T-cell (primary cell): ENCODE data around the gene NRP1. TPM values are rescaled to one million over a fixed set of nuclear protein-coding genes. Genes with fewer than 3 reads are reported as not detected.

Experiments
- ATAC-seq, 4 experiments: fragments of 200-7000 bp in 3 of 4; fragments of 150-1000 bp in 1 of 4; cut with Tn5 transposase; replicated peaks in 1 of 4; 1 replicate in 3 of 4; 2 replicates in 1 of 4; pipeline ENCODE4 v1.10.0; 2021; ENCODE audit warnings: moderate library complexity in 3 of 4, mild to moderate bottlenecking in 2 of 4, moderate number of reproducible peaks in 1 of 4
- CTCF ChIA-PET, 2 donors: fragments of 300-600 bp; sonication (Branson Sonifier 250); formaldehyde crosslinking; loops; one replicate each; lab custom pipeline; 2022; ENCODE audit warnings: antibody characterized with exemption in 2 of 2; lab: Charles Lee
- POLR2A ChIA-PET, 2 donors: fragments of 300-600 bp; sonication (Branson Sonifier 250); formaldehyde crosslinking; loops; one replicate each; lab custom pipeline; 2022; ENCODE audit warnings: antibody characterized with exemption in 2 of 2; lab: Charles Lee
- DNase-seq, 35 experiments: peaks; one replicate each; pipeline versions ENCODE4 v3.0.0 to v3.0.0-alpha.2; 2013 to 2023
- H3K27ac ChIP-seq: one replicate; pipeline ENCODE4 v1.5.1; 2013; ENCODE audit warnings: low read length
- H3K27me3 ChIP-seq, 2 experiments: replicated peaks in 1 of 2; 1 replicate in 1 of 2; 2 replicates in 1 of 2; pipeline versions ENCODE4 v1.6.1 to v1.7.0; 2013; ENCODE audit warnings: low read length in 1 of 2, mixed read lengths in 1 of 2; ENCODE audit not compliant: control insufficient read depth in 2 of 2, insufficient read depth in 2 of 2; ENCODE audit errors: extremely low read depth in 1 of 2
- H3K36me3 ChIP-seq, 2 donors: 1 replicate in 1 of 2; 2 replicates in 1 of 2; pipeline versions ENCODE4 v1.6.1 to v1.7.0; 2013; ENCODE audit warnings: low read length in 1 of 2; ENCODE audit not compliant: control insufficient read depth in 2 of 2, insufficient read depth in 1 of 2; ENCODE audit errors: extremely low read depth in 1 of 2
- H3K4me1 ChIP-seq, 2 experiments: 1 replicate in 1 of 2; 2 replicates in 1 of 2; pipeline versions ENCODE4 v1.6.1 to v1.7.0; 2013; ENCODE audit warnings: low read length in 2 of 2, mixed read lengths in 1 of 2; ENCODE audit not compliant: insufficient read depth in 2 of 2, control insufficient read depth in 1 of 2; ENCODE audit errors: extremely low read depth in 1 of 2
- H3K4me3 ChIP-seq, 2 donors: 1 replicate in 1 of 2; 2 replicates in 1 of 2; pipeline versions ENCODE4 v1.5.1 to v1.7.0; 2013; ENCODE audit warnings: mild to moderate bottlenecking in 2 of 2, low read length in 1 of 2, moderate library complexity in 1 of 2; ENCODE audit not compliant: control insufficient read depth in 1 of 2; ENCODE audit errors: extremely low read depth in 1 of 2
- H3K9me3 ChIP-seq: 2 replicates; pipeline ENCODE4 v1.7.0; 2013
- H3K27ac Mint-ChIP-seq, 2 donors: one replicate each; pipeline ENCODE4 v1.8.0; 2020 to 2021; ENCODE audit warnings: mild to moderate bottlenecking in 2 of 2, mixed read lengths in 2 of 2
- H3K27me3 Mint-ChIP-seq, 2 donors: one replicate each; pipeline ENCODE4 v1.8.0; 2021 to 2022; ENCODE audit warnings: mixed read lengths in 2 of 2
- H3K36me3 Mint-ChIP-seq: one replicate; pipeline ENCODE4 v1.8.0; 2021; ENCODE audit warnings: mixed read lengths
- H3K4me1 Mint-ChIP-seq, 3 donors: one replicate each; pipeline ENCODE4 v1.8.0; 2020 to 2022; ENCODE audit warnings: mixed read lengths in 3 of 3, mild to moderate bottlenecking in 1 of 3
- H3K4me3 Mint-ChIP-seq, 3 donors: one replicate each; pipeline ENCODE4 v1.8.0; 2020 to 2022; ENCODE audit warnings: mild to moderate bottlenecking in 3 of 3, mixed read lengths in 3 of 3, moderate library complexity in 3 of 3
- H3K9me3 Mint-ChIP-seq, 3 donors: one replicate each; pipeline ENCODE4 v1.8.0; 2020 to 2022; ENCODE audit warnings: mixed read lengths in 3 of 3
- WGBS: methylation state at CpG from one replicate; pipeline ENCODE4 v1.1.5; 2013; ENCODE audit warnings: missing lambda C conversion rate; ENCODE audit not compliant: insufficient coverage; 5-methylcytosine and 5-hydroxymethylcytosine counted together
- total RNA-seq, 35 experiments: library from RNA in 6 of 35; stranded (reverse) in 6 of 35; fragments of 120-200 nt in 1 of 35; gene quantifications; one replicate each; pipeline versions ENCODE4 v1.2.1 to v1.2.4 and lab custom pipeline; 2013 to 2026

The NRP1 gene
- total RNA-seq, 5 donors from 2014 or later (not counting 1 experiment from before 2014, with no cell fraction given), result 0.62 to 1.9 (median 1.1) TPM; not detected in 2

DNA sequence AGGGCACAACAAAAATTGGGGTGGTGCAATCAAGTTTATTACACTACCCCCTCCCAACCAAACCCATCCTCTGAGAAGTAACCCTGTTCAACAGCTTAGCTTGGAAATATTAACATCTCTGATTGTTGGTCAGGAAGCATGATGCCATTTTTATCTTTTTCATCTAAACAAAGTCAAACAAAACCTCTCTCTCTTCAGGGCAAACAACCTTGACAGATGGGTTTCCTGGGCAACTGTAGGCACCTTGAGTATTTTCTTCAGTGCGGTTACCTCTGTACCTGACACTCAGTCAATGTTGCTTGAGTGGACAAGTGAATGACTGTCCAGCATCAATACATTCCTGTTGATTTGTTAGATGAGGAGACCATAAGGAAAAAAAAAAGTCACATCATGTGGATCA, 183.6 kb downstream of the NRP1 start:
- Mint-ChIP-seq H3K9me3 (peaks cover 0 to 3% (median 3%) of the 10 kb centered on the region in 3 donors), H3K4me1 (peaks cover 60 to 74% (median 61%) of the 10 kb centered on the region in 3 donors), H3K4me3 (peak overlapping the region in 1 of 3 donors; percentile 18), H3K27me3 (no peaks in the 10 kb centered on the region), H3K36me3 (peaks cover 4% of the 10 kb centered on the region), H3K27ac (peak overlapping the region; percentile 75 to 81)
- peak overlapping the region; percentile 85 for H3K27ac ChIP-seq
- no CpG with 5 or more reads among the region's 1 CpG for WGBS
- DNase-seq (peak in 2 of 35 experiments; percentile 23 to 56), ATAC-seq (peak; percentile 44 to 55 (median 51))
- ChIA-PET CTCF (interaction anchor here in 1 of 2 donors (1.2 kb wide), 1 partner anchor 12 kb away, joined by 3 read pairs; no protein-coding TSS in a partner anchor), POLR2A (interaction anchor here in 1 of 2 donors (0.7 to 0.9 kb wide), 2 partner anchors 10 to 12 kb away, joined by 3 read pairs; no protein-coding TSS in a partner anchor)
- H3K9me3 ChIP-seq, result no peaks in the 10 kb centered on the region
- H3K36me3 ChIP-seq, result no peaks in the 10 kb centered on the region
- peaks cover 27 to 52% of the 10 kb centered on the region in 2 experiments for H3K4me1 ChIP-seq
- H3K27me3 ChIP-seq, result no peaks in the 10 kb centered on the region
- no peak overlapping the region for H3K4me3 ChIP-seq

DNA sequence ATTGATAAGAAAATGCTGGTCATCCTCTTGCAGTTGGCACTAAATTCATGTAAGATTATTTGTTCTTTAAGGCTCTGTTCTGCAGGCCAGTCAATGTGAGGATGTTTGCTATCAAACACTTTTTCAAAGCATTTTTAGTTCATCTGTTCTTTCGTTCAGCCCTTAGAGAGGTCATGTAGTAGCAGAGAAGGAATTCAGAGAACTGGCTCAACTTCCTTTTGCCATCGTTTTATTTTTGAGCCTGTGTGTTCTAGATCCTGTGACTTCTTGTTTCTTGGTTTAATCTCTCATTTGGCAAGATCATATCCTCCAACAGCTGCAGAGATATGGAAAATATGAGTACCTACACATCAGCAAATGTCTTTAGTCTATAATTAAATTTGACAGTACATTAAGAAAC, 184.3 kb downstream of the NRP1 start:
- no CpG with 5 or more reads among the region's 2 CpGs for WGBS
- H3K27ac ChIP-seq, result peak overlapping the region; percentile 85
- H3K27ac Mint-ChIP-seq, result peak overlapping the region; percentile 75 to 81

DNA sequence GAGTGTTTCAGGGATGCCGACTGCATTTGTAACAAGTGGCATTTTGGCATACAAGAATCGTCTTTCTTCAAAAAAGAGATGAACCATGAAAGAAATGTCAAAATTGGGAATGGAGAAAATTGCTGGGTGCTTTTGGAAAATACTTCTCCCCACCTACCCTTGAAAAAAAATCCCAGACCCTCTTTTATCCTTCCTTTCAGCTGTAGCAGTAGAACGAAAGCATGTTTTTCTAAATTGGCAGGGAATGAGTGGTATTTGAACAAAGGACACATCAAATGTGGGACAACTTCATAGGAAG, 187.5 kb downstream of the NRP1 start:
- Histone ChIP-seq H3K27ac (no peak overlapping the region), H3K36me3 (no peaks in the 10 kb centered on the region), H3K4me3 (no peak overlapping the region), H3K4me1 (peaks cover 12 to 50% of the 10 kb centered on the region in 2 experiments), H3K27me3 (no peaks in the 10 kb centered on the region), H3K9me3 (no peaks in the 10 kb centered on the region)
- ATAC-seq (no peak), DNase-seq (no peak)
- Mint-ChIP-seq H3K27me3 (no peaks in the 10 kb centered on the region), H3K4me3 (no peak overlapping the region), H3K27ac (no peak overlapping the region), H3K36me3 (no peaks in the 10 kb centered on the region), H3K9me3 (peaks cover 0 to 3% (median 3%) of the 10 kb centered on the region in 3 donors), H3K4me1 (peaks cover 36 to 65% (median 54%) of the 10 kb centered on the region in 3 donors)
- ChIA-PET POLR2A (interaction anchor here in 1 of 2 donors (0.9 kb wide), 1 partner anchor 13 kb away, joined by 9 read pairs; no protein-coding TSS in a partner anchor), CTCF (no interaction called here)
- no CpG with 5 or more reads among the region's 3 CpGs for WGBS

More for the DNA sequence above, 184.3 kb downstream of the NRP1 start:
- POLR2A ChIA-PET, result interaction anchor here in 1 of 2 donors (0.5 to 0.9 kb wide), 4 partner anchors 9 to 108 kb away, joined by 3 to 5 read pairs (median 3); no protein-coding TSS in a partner anchor
- Histone ChIP-seq H3K36me3 (no peaks in the 10 kb centered on the region), H3K9me3 (no peaks in the 10 kb centered on the region), H3K27me3 (no peaks in the 10 kb centered on the region), H3K4me1 (peaks cover 27 to 47% of the 10 kb centered on the region in 2 experiments), H3K4me3 (no peak overlapping the region)
- no peak for ATAC-seq
- H3K4me3 Mint-ChIP-seq, result peak overlapping the region in 1 of 3 donors; percentile 18
- peaks cover 0 to 3% (median 3%) of the 10 kb centered on the region in 3 donors for H3K9me3 Mint-ChIP-seq
- DNase-seq, result no peak
- peaks cover 4% of the 10 kb centered on the region for H3K36me3 Mint-ChIP-seq
- H3K4me1 Mint-ChIP-seq, result peaks cover 55 to 73% (median 62%) of the 10 kb centered on the region in 3 donors
- CTCF ChIA-PET, result interaction anchor here in 1 of 2 donors (0.5 to 0.6 kb wide), 2 partner anchors 29 to 898 kb away, joined by 4 to 5 read pairs; no protein-coding TSS in a partner anchor
- no peaks in the 10 kb centered on the region for H3K27me3 Mint-ChIP-seq

DNA sequence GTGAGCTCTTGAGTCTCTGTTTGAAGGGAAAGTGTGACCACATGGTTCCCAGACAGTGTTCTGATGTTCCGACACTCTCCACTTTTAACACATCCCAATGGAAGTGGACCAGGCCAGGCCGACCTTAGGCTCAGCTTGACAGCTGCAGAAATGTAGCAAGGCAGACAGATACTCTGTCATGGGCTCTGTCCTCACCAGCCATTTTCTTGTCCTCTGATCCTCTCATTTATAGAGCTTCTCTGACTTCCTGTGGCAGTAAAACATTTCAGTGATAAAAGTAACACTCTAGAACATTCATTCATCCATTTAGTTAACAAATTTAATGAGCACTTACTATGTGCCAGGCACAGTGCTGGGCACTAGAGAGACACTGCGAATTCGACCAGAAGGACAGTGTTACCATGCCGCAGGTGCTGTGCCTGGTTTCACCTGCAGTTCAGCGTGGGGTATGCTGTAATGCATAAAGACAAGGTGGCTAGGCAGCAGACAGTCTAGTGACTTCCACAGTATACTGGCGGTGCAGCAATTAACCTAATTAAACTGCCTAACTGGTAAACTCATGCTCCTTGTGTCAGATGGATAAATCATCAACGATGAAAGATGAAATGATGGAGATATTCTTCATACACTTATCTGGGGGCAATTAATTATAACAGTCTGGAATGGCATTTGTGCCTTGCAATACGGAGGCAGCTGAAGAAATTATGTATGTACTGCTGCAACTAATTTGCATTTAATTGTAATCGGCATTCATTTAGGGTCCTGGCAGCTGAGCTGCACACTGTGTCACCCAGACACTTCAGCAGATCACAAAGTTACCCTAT, 188.1 kb downstream of the NRP1 start:
- DNase-seq (no peak), ATAC-seq (no peak)
- Mint-ChIP-seq H3K27ac (peak overlapping the region; percentile 13 to 23), H3K27me3 (no peaks in the 10 kb centered on the region), H3K4me3 (no peak overlapping the region), H3K4me1 (peaks cover 33 to 62% (median 53%) of the 10 kb centered on the region in 3 donors), H3K9me3 (peaks cover 0 to 3% (median 3%) of the 10 kb centered on the region in 3 donors), H3K36me3 (no peaks in the 10 kb centered on the region)
- Histone ChIP-seq H3K4me3 (no peak overlapping the region), H3K27me3 (no peaks in the 10 kb centered on the region), H3K36me3 (no peaks in the 10 kb centered on the region), H3K4me1 (peaks cover 10 to 47% of the 10 kb centered on the region in 2 experiments), H3K27ac (no peak overlapping the region), H3K9me3 (no peaks in the 10 kb centered on the region)
- CTCF ChIA-PET, result no interaction called here
- WGBS, result 93% methylated on average over 7 of the region's 10 CpGs
- POLR2A ChIA-PET, result no interaction called here

DNA sequence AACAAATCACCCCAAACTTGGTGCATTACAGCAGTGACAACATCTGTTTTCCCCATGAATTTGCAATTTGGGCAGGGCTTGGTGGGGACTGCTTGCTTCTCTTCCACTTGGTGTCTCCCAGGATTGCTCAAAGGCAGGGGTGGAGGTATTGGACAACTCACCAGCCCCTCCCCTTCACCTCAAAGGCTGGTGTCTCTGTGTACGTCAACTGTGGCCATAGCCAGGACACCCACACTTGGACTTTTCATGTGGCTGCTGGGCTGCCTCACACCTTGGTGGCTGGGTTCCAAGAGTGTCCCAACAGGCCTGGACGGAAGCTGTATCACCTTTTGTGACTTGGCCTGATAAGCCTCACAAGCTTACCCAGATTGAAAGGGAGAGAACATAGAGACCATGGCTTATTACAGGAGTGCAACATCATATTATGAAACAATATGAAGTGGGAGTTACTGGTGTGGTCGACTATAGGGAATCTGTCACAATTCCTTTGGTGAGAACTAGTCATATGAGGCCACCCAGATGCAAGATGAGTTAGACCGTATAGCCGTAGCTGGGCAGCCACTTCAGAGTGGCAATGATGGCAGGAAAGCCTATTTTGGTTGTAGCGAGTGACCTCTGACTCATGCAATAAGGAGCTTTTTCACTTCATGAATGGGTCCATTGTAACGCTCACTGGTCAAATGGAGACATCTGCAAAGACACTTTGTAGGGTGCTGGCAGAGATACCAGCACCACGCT, 188.8 kb downstream of the NRP1 start:
- ATAC-seq, result no peak
- H3K4me1 Mint-ChIP-seq, result peaks cover 33 to 62% (median 53%) of the 10 kb centered on the region in 3 donors
- 85% methylated on average over 6 of the region's 8 CpGs for WGBS
- H3K36me3 ChIP-seq, result no peaks in the 10 kb centered on the region
- peak overlapping the region; percentile 47 to 73 for H3K27ac Mint-ChIP-seq
- no peak for DNase-seq
- H3K27me3 ChIP-seq, result no peaks in the 10 kb centered on the region
- H3K4me1 ChIP-seq, result peaks cover 3 to 48% of the 10 kb centered on the region in 2 experiments
- no peaks in the 10 kb centered on the region for H3K9me3 ChIP-seq
- H3K4me3 ChIP-seq, result no peak overlapping the region
- POLR2A ChIA-PET, result interaction anchor here in 1 of 2 donors (0.6 kb wide), 1 partner anchor 563 kb away, joined by 3 read pairs; no protein-coding TSS in a partner anchor
- no peak overlapping the region for H3K27ac ChIP-seq
- CTCF ChIA-PET, result no interaction called here
- H3K9me3 Mint-ChIP-seq, result peaks cover 0 to 3% (median 3%) of the 10 kb centered on the region in 3 donors
- H3K27me3 Mint-ChIP-seq, result no peaks in the 10 kb centered on the region
- H3K4me3 Mint-ChIP-seq, result no peak overlapping the region
- H3K36me3 Mint-ChIP-seq, result no peaks in the 10 kb centered on the region
